NCI-H2081 treated with DMSO at 0.1 percent for 48 hours (cell line): ENCODE data around the gene PHF19.

Experiments
- DNase-seq: peaks from one replicate; lab custom pipeline; 2025; lab: John Stamatoyannopoulos, UW

The PHF19 gene

DNA sequence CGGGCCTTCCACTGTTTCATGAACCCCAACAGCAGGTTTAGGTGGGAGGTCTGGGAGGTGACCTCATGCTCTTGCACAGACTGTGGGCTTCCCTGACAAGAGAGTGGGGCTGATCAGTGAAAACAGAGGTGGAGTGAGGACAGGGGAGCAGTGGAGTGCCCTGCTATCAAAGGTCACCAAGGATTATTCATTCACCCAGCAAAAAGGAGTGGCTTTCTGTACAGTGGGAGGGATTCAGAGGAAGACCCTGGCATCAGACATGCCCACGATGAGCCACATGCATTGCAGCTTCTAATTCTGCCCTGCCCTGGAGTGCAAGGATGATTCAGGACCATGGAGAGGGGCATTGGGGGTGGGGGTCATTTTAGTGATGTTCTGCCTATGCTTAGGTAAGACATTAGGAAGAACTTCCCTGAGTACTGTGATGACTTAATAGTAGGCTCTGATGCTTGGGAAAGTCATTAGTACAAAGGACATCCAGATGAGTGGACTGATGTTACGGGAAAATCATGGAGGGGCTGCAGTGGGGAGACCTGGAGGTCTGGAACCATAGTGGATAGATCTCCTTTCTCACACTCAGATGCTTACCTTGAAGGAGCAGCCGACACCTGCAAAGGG is 36.8 kb upstream of the PHF19 start:
- no peak for DNase-seq

DNA sequence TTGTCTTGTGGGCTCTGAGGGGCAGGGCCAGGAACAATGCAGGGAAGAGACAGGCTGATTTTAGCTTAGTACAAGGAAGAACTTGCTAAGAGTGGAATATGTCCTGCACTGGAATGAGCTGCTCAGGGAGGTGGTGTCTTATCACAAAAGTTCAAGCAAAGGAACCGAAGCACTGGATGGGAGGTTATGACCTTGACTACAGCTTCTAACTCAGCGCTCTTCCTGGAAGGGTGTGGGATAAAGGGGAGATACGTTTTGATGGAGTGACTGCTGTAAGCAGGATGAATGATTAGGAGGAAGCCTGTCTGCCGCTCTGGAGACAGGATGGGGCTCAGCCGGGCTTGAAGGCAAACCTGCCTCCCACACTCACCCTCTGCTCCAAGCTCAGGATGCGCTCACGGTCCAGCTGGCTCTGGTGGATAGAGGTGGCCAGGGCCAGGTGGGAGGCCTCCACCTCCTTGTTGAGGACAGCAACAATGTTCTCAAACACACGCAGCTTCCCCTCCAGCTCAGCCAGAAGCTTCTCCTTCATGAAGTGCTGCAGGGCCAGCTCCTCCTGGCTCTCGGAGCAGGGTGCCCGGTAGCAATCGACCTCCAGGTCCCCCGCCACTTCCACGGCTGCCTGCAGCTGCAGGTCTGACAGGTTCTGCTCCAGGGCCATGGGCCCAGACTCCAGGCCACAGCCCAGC is 36.1 kb upstream of the PHF19 start:
- DNase-seq, result no peak

DNA sequence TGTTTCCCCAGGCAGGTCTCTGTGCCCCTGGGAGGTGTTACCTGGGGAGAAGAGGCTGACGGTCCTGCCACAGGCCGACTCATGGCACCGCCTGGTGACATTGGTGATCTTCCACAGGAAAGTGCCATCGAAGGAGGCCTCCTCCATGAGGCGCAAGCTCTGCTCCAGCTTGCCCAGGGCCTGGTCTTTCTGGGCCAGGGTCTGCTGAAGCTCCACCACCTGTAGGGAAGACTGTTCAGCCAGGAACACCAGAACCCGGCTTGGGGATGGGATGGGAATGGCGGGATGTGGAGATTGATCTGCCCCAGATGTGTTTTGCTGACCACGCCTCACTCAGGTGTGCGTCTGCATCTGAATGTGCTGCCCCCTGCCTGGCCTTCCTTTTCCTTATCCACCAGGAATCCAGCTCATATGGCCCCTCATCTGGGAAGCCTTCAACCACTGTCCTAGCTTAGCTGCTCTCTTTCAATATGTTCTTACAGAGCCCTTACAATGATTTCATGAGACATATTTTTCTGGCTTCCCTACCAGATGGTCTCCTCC is 34.4 kb upstream of the PHF19 start:
- DNase-seq, result no peak

DNA sequence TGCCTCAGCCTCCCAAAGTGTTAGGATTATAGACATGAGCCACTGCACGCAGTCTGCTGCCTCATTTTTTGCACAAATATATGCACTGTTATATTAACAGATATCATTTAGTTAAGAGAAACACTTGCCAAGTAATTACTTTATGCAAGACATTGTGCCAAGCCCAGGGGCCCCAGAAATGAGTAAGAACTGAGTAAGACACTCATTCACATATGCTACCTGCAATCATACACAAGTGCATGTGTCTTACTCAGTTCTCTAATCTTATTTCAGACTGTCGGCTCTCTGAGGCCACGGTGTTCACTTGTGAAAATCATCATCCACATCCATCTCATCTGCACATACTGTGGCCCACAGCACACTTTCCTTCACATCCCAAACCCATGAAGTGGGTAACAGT is 33.7 kb upstream of the PHF19 start:
- DNase-seq, result no peak

DNA sequence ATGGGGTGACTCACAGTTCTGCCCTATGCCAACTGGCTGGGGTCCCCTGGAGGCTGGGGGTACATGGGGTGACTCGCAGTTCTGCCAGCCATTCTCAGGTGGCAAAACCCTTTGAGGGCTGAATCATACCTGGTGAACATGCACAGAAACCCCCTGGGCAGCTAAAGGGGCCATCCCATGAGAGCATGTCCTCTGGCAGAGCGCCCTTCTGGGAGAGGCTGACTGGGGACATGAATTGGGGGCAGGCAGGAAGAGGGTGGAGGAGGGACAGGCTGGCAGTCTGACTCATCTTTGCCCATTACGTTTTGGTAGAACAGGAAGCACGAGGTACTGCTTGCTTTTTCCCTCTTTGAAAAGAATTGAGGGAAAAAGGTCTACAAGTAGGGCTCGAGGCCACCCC is 32.9 kb upstream of the PHF19 start:
- DNase-seq, result no peak

DNA sequence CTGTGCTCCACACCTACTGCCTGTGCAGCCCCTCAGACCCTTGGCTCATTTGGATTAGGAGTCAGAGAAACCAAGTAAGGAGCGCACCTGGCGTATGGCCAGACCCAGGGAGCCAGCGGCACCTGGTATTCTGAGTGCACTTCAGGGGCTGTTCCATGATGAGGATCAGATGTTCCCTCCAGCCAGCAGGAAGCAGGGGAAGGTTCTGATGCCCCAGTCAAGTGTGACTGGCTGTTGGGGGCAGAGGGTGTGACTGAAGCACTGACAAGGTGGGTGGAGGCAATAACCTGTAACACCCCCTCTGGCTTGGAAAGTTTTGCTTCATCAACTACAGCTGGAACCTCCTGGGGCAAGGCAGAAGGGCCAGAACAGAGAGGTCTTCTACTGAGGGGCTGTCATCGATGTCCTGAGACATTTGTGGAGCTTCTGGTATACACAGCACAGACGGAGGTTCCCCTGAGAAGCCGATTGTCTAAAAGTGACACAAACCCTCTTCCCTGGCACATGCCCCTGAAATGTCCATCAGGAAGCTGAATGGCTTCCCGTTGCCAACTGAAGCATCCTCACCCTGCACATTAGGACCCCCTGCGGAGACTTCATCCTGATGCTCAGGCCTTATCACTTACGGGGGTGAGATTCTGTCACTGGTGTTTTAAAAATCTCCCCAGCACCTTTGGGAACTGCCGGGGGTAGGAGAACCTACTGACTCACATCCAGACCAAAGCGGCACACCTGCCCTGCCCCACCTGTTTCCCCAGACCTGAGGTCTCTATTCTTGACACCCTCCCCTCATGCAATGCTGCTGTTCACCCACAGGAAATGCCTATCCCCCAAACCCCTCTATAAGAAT is 28.6 kb upstream of the PHF19 start:
- no peak for DNase-seq

DNA sequence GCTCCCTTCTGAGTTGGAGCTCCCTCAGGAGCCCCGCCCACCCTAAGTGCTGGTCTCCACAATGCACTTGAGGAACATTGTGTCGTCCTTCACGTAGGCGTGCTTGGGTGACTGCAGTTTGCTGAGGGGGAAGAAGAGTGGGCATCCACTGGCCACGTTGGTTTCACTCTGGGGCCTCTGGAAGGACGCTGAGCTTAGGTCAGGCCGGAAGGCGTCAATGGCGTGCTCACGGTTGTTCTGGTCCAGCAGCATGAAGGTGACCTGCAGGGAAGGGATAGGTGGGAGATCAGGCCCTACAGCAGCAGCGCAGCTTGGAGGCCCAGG is 28.0 kb upstream of the PHF19 start:
- DNase-seq, result no peak

DNA sequence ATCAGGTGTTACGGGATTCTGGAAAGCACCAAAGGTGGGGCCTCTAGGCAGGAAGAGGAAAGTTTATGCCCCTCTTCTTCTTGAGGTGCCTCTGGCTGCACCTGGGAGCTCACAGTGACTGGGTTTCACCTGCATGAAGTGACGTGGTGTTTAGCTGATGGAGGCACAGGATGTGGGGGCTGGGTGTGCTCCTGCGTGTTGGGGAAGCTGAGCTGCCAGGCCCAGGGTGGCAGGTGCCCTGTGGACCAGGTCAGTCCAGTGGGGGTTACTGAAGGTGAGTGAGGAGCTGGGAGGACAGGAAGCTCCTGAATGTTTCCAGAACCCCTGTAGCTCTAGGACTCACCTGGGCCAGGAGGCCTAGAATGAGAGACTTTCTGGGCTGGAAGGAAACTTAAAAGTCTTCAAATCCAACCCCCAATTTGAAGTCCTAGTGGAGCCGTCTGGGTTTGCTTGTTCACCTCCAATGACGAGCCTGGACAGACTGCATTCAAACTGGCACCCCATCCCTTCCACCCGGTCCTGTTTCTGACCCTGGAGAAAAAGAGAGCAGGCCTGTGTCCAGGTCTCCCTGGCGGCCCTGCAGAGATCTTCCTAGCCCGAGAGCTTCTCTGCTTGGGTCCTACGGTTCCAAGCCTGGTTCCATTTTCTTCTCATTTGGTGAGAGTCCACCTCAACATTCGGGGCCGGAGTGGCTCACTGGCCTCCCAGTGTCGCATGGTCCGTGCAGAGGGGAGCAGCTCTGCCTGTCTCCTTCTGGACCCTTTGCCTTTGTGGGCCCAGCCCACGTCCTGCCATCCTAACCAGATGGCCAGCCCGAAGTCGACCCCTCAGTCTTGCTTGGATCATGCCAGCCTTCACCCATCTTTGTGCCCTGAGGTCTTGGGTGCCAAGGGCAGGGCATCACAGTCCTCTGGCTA is 27.3 kb upstream of the PHF19 start:
- no peak for DNase-seq

DNA sequence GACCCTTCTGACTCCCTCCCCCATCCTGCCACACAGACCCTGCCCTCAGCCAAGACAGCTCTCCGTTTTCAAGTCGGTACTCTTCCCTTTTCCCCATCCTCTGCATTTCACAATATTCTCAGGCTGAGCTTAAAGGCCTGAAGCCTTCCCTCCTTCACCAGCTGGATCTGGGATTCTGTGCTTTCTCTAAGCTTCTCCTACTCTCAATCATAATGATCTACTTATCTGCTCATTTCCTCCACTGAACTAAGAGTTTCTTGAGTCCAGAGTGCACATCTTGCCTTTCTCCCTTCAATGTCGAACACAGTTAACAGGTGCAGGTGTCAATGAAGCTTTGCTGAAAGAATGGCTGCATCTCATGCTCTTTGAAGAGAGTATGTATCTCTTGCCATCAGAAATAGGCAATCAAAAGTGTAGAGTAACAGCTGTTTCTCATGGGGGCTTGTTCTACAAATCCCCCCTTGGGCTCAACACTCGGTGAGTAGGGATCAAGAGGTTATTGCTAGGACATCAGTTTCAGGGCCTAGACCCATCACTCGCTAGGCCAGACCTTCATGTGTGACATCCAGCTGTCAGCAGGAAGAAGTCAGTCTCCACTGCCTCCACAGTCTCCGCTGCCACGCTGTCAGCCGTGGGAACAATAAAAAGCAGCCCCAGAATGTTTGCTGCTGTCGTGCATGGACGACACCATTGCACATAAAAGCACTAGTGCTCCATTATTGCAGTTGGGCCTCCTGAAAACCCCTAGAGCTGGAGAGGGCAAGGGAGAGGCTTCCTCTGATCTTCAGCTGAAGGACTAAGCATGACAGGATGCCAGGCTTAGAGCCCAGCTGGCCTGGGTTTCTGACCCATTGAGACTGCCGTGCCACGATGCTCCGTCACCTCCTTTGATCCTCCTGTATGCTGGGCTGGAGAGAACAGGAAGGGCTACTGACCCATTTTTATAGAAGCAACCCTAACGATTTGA is 25.9 kb upstream of the PHF19 start:
- no peak for DNase-seq

DNA sequence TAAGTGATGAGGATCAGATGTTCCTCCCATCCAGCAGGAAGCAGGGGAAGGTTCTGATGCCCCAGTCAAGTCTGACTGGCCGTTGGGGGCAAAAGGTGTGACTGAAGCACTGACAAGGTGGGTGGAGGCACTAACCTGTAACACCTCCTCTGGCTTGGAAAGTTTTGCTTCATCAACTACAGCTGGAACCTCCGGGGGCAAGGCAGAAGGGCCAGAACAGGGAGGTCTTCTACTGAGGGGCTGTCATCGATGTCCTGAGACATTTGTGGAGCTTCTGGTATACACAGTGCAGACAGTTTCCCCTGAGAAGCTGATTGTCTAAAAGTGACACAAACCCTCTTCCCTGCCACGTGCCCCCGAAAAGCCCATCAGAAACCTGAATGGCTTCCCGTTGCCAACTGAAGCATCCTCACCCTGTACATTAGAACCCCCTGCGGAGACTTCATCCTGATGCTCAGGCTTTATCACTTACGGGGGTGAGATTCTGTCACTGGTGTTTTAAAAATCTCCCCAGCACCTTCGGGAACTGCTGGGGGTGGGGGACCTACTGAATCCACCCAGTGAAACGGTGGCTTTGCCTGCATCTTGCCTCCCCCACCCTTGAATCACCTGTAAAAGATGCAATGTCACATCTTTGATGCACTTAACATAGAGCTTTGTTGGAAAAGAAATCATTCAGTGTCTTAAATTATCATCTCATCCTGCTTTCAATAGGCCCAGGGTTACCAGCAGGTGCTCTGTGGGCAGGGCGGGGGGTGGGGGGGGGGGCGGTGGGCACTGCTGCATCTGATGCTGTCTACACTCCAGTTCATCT is 25.0 kb upstream of the PHF19 start:
- DNase-seq, result no peak

DNA sequence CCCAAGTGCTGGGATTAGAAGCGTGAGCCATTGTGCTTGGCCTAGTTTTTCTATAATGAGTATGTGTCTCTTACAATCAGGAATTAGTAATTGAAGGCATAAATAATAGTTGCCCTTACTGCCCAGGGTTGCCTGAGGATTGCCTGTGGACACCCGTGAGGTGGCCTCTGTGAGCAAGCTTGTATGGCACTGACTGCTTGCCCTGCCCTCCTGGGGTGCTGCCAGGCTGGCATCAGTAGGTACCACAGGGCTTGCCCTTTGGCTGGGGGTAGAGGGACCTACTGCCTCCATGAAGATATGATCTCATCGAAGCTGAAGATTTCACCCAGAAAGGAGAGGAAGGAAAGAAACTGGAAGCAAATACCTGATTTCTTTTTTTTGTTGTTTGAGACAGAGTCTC is 23.8 kb upstream of the PHF19 start:
- no peak for DNase-seq

DNA sequence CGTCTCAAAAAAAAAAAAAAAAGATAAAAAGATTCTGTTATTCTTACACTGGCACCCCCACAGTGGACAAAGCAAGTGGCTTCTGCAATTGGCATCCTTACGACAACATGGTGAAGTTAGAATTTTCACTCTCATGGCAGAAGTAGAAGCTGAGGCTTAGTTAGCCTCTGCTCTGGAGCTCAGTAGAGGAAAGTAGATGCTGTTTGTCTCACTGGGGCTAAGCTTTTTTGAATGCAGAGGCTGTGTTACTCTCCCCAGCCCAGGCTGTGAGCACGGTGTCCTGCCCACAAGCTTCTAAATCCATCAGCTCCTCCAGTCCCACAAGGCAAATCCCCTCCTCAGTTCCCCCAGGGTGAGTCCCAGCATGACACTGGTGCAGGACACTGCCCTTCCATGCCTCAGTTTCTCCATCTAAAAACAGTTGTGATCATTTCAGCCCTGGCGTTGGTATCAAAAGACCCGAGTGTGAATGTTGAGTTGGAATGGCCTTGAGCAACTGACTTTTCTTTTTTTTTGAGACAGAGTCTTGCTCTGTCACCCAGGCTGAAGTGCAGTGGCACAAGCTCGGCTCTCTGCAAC is 22.6 kb upstream of the PHF19 start:
- no peak for DNase-seq

DNA sequence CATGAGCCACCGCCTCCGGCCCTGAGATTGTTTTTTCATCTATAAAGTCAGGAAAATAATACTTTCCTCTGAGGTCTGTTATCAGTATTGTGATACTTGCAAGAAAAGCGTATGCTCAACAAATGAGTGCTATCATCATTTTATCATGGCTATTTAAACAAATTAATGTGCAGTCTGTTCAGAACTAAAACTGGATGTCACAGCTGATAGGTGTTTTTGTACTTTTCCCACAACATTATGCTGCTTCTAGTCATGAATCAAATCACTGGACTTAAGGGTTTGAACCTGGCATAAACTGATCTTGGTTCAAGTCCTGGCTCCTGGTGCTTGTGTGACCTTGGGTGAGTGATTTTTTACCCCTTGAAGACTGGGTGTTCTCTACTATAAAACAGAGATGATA is 21.4 kb upstream of the PHF19 start:
- no peak for DNase-seq

DNA sequence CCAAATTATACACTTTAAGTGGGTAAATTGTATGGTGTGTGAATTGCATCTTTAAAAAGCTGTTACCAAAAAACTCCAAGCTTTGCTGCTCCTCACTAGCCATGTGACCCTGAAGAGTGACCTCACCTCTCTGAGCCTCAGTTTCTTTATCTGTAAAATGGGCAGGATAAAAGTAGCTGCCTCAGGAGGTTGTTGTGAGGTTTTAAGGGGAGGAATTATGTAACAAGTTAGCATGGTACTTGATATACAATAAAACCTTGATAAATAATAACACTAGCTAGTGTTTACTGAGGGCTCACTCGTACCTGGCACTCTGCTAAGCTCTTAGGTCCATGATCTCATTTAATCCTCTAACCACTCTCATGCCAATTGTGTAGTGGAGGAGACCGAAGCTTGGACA is 19.0 kb upstream of the PHF19 start:
- DNase-seq, result no peak

DNA sequence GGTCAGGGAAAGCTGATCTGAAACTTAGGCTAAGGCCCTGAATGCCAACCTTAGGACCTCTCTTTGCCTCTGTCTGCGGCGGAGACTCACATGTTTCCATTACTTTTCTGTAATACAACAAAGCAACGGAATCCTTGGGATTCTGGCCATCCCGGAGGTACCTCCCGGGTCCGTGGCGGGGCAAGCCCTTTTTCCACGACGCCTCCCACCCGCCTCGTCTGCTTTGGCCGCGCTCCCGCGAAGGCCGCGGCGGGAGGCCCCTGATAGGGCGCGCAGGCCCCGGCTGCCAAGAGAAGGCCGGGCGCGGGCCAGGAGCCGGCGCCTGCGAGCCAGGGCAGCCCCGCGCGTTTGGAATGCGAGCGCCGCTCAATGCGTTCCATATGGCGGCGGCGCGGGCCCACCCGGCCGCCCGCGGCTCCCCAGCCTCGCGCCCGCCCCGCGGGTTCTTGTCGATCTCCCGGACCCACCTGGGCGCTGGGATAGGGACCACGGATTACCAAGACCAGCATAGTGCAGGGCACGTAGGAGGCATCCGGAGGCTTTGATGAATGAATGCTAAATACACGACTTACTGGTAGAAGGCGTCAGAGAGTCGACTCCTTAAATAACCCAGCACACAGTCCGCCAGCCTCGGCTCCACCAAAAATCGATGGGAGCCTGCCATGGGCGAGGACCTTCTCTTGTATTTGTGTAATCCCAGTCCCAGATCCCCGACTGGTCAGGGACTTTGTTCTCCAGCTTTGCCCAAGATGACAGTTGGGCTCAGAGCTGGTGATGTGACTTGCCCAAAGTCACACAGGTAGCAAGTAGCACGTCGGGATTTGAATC is 17.5 kb upstream of the PHF19 start:
- DNase-seq, result no peak

DNA sequence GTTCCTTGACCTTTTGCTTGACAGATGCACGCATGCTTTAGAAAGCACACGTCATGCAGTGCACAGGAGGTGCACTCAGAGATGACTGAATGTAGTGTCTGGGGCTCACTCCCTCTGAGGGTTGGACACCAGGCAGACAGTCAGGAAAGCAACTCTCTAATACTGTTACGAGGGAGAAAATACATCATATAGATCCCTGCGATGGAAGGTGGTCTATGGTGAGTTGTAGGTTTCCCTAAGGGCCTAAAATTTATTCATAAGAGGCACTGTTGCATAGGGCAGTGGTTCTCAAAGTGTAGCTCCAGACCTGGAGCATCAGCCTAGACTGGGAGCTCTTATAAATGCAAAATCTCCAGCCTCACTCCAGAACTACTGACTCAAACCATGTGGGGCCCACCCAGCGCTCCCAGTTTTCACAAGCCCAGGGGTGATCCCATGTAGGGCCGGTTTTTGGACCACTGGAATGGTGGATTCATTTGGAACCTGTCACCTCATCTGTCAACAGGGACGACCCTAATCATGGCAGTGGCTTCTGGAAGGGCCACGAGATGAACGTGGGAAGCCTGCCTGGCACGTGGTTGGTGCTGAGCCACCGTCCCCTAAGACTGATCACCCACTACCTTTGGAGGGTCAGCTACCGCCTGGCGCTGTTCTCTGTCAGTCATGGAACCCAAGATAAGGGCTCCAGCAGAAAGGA is 16.8 kb upstream of the PHF19 start:
- DNase-seq, result no peak

DNA sequence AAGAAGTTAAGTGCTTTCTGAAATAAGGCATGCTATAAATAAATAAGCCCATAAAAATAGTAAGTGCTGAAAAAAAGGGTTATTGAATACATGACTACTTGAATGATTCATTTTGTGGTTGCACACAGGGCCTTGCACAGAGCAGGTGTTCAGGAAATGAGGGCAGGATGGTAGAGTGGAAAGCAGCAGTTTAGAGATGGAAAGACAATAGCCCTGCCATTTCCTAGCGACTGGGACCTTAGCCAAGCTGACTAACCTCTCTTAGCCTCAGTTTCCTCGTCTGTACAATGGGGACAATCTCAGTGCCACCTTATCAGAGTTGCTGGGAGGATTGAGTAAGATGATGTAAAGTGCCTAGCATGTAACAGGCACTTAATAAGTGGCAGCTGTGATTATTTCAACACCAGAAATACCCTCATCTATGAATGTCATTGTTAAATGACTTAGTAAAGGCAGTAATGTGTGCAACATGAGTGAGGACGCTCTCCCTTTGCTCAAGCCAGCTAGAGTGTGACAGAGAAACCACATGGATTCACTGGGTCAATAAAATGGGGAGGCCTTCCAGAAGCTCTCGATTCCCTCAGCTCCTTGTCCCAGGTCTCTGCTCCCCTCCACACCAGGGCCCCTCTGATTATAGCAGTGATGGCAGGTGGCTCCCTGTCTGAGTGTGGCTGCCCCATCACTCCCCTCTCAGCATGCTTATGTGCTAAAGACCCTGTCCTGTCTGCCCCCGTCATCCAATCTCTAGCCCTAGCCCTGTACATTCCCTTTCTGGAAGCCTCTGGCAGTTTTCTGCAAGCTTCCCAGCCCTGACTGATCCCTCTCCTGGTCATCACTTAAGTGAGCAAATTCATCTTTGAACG is 16.0 kb upstream of the PHF19 start:
- DNase-seq, result no peak
